DOHH2 (cell line): Measurements from ENCODE around the gene ATF7IP.

Source experiments
- EZH2phosphoT487 ChIP-seq: fragments of 200-600 bp; sonication (generic); IDR thresholded peaks from 2 replicates; pipeline ENCODE4 v1.6.1; 2017; ENCODE audit warnings: borderline replicate concordance, mild to moderate bottlenecking, antibody characterized with exemption, low read length, moderate library complexity, mixed read lengths
- TF ChIP-seq, protein P1 (sequence below): fragments of 200-600 bp; sonication (generic); IDR thresholded peaks from one replicate; pipeline ENCODE4 v1.5.1; 2014; ENCODE audit warnings: antibody characterized with exemption, mild to moderate bottlenecking, low read depth, low read length; ENCODE audit not compliant: poor library complexity, severe bottlenecking

DNA sequence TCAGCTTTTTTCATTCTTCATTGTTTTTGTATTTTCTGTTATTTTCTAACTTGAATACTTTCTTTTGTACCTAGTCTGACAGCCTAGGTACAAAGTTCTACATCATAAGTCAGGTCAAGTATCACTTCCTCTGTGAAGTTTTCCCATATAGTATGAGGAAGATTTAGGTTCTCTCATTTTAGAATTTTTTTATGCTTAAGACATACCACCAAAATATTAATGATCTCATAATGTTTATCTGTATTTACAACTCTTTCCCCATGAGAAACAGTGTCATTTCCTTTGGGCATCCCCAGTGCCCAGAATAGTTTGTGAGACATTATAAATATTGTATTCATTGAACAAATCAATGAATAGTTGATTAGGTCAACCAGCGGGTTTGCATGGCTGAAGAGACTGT, 3.1 kb upstream of the ATF7IP start:
- TF ChIP-seq, protein P1, sequence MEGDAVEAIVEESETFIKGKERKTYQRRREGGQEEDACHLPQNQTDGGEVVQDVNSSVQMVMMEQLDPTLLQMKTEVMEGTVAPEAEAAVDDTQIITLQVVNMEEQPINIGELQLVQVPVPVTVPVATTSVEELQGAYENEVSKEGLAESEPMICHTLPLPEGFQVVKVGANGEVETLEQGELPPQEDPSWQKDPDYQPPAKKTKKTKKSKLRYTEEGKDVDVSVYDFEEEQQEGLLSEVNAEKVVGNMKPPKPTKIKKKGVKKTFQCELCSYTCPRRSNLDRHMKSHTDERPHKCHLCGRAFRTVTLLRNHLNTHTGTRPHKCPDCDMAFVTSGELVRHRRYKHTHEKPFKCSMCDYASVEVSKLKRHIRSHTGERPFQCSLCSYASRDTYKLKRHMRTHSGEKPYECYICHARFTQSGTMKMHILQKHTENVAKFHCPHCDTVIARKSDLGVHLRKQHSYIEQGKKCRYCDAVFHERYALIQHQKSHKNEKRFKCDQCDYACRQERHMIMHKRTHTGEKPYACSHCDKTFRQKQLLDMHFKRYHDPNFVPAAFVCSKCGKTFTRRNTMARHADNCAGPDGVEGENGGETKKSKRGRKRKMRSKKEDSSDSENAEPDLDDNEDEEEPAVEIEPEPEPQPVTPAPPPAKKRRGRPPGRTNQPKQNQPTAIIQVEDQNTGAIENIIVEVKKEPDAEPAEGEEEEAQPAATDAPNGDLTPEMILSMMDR = no peak
- no peak for TF ChIP-seq EZH2phosphoT487
